Heart left ventricle (tissue), 16 donors: Measurements from ENCODE around the gene PAQR6. TPM values are rescaled to one million over a fixed set of nuclear protein-coding genes. Genes with fewer than 3 reads are reported as not detected.

Experiments
- ATAC-seq, 4 donors: fragments of 200-7000 bp; cut with Tn5 transposase; one replicate each; pipeline ENCODE4 v1.9.1; 2020 to 2022; ENCODE audit warnings: moderate library complexity in 4 of 4, mild to moderate bottlenecking in 3 of 4, moderate number of reproducible peaks in 1 of 4
- DNase-seq, 5 donors: peaks; one replicate each; pipeline ENCODE4 v3.0.0-alpha.2; 2020
- H3K27ac ChIP-seq, 12 donors: fragments of 200-600 bp; sonication (generic) in 4 of 12; one replicate each; pipeline versions ENCODE4 v1.5.0 to v1.8.0; 2016 to 2022; ENCODE audit warnings: mild to moderate bottlenecking in 2 of 12
- H3K27me3 ChIP-seq, 9 donors: fragments of 200-600 bp; sonication (generic) in 2 of 9; one replicate each; pipeline versions ENCODE4 v1.5.1 to v1.8.0; 2016 to 2022; ENCODE audit warnings: mild to moderate bottlenecking in 3 of 9
- H3K36me3 ChIP-seq, 9 donors: fragments of 200-600 bp; sonication (generic) in 2 of 9; one replicate each; pipeline versions ENCODE4 v1.5.0 to v1.8.0; 2018 to 2022; ENCODE audit warnings: mild to moderate bottlenecking in 2 of 9
- H3K4me1 ChIP-seq, 12 donors: fragments of 200-600 bp; sonication (generic) in 4 of 12; one replicate each; pipeline versions ENCODE4 v1.5.0 to v1.8.0; 2016 to 2022; ENCODE audit warnings: mild to moderate bottlenecking in 3 of 12
- H3K4me3 ChIP-seq, 12 donors: fragments of 200-600 bp; sonication (generic) in 4 of 12; one replicate each; pipeline versions ENCODE4 v1.5.0 to v1.8.0; 2017 to 2022; ENCODE audit warnings: mild to moderate bottlenecking in 9 of 12, moderate library complexity in 4 of 12
- H3K9me3 ChIP-seq, 12 donors: fragments of 200-600 bp; sonication (generic) in 4 of 12; one replicate each; pipeline versions ENCODE4 v1.5.0 to v1.8.0; 2016 to 2022; ENCODE audit warnings: mild to moderate bottlenecking in 1 of 12
- POLR2A ChIP-seq, 2 donors: fragments of 450-650 bp; IDR thresholded peaks; one replicate each; pipeline ENCODE4 v1.6.1; 2017; ENCODE audit warnings: antibody characterized with exemption in 2 of 2, mild to moderate bottlenecking in 2 of 2, moderate library complexity in 2 of 2
- WGBS, 4 donors: extraction: QIAGEN DNeasy Blood & Tissue Kit in 2 of 4; methylation state at CpG; one replicate each; pipeline versions ENCODE4 v1.1.5 to v1.1.7; 2013 to 2018; 5-methylcytosine and 5-hydroxymethylcytosine counted together
- intact Hi-C, 10 donors: fragments of 100-400 bp; cut with DNase I; formaldehyde crosslinking; loops; one replicate each; pipeline versions ENCODE4 v1.11.1 to v1.14.2; 2022
- polyA plus RNA-seq, 2 donors: library from polyadenylated mRNA; stranded (reverse); fragments of 200-250 nt; gene quantifications; one replicate each; pipeline ENCODE4 v1.2.3, GENCODE V29; 2013
- total RNA-seq, 9 donors: library from RNA; depleted of rRNA in 2 of 9; stranded (reverse); fragments of >200 nt in 2 of 9; fragmentation: NEBNext Ultra II Directional in 3 of 9; extraction: Animal tissue kit (Norgen Biotek cat#: 25700) in 3 of 9; gene quantifications; one replicate each; pipeline versions ENCODE4 v1.1.0 to v1.2.4, GENCODE V29; 2016 to 2023
- TF ChIP-seq, protein P1 (sequence below), 12 donors: fragments of 200-600 bp; sonication (generic) in 4 of 12; IDR thresholded peaks; one replicate each; pipeline versions ENCODE4 v1.5.0 to v1.8.0; 2018 to 2022; ENCODE audit warnings: antibody characterized with exemption in 12 of 12, mild to moderate bottlenecking in 5 of 12
- donor health status: ischemic (EF 13 %, LVEDD 7.1; RV severe dilation, severe dysfunction).
- donor health status: healthy with polysubstance abuse.
- donor health status: DM: no; HTN: yes; CAD: no.
- donor health status: DM: no; HTN: no; CAD: no.
- donor health status: ischemic (EF 25% LVEDD 6.9; RV normal size, moderate dysfunction).
- donor health status: ischemic (EF 25% LVEDD 5.7; RV mildly dilated, moderate dysfunction).
- donor health status: healthy.
- donor health status: DM: yes; HTN: yes; CAD: no.
- donor health status: ischemic (EF 35%, LVEDD 5.7; RV mildly dilated, moderate dysfunction).
- donor health status: nonischemic (EF 11% LVEDD 7.7; RV severe dilation, severe dysfunction).
- donor health status: DM: yes; HTN: yes; CAD: no.
- donor health status: PGD.
- donor health status: ischemic (EF 29% LVEDD 5.4; RV normal size, mild dysfunction).
- donor health status: nonischemic (EF 23%, LVEDD 6.1; RV moderate dilation, normal function).

The PAQR6 gene
- total and polyA plus RNA-seq, 11 donors: 0.26 to 1.9 (median 0.90) TPM; not detected in 2

GRCh38 chr1:156236164-156236563 lies 11.7 kb downstream of the PAQR6 start:
- no peaks in the 10 kb centered on the region for H3K27me3 ChIP-seq
- TF ChIP-seq, protein P1, sequence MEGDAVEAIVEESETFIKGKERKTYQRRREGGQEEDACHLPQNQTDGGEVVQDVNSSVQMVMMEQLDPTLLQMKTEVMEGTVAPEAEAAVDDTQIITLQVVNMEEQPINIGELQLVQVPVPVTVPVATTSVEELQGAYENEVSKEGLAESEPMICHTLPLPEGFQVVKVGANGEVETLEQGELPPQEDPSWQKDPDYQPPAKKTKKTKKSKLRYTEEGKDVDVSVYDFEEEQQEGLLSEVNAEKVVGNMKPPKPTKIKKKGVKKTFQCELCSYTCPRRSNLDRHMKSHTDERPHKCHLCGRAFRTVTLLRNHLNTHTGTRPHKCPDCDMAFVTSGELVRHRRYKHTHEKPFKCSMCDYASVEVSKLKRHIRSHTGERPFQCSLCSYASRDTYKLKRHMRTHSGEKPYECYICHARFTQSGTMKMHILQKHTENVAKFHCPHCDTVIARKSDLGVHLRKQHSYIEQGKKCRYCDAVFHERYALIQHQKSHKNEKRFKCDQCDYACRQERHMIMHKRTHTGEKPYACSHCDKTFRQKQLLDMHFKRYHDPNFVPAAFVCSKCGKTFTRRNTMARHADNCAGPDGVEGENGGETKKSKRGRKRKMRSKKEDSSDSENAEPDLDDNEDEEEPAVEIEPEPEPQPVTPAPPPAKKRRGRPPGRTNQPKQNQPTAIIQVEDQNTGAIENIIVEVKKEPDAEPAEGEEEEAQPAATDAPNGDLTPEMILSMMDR (IDR thresholded peaks at IDR 0.05): no peak
- no peak for TF ChIP-seq POLR2A (IDR thresholded peaks at IDR 0.05)
- intact Hi-C loops: no loop called here
- H3K9me3 ChIP-seq: no peaks in the 10 kb centered on the region
- H3K4me1 ChIP-seq: no peaks in the 10 kb centered on the region
- no peak overlapping the region for H3K27ac ChIP-seq
- ATAC-seq (peak in 1 of 4 donors; percentile 6), DNase-seq (no peak)
- peaks cover 2 to 90% (median 69%) of the 10 kb centered on the region in 9 donors for H3K36me3 ChIP-seq
- H3K4me3 ChIP-seq: no peak overlapping the region
- WGBS, 4 donors: 87 to 97% (median 95%) methylated on average over 11 to 12 of the region's 12 CpGs

DNA sequence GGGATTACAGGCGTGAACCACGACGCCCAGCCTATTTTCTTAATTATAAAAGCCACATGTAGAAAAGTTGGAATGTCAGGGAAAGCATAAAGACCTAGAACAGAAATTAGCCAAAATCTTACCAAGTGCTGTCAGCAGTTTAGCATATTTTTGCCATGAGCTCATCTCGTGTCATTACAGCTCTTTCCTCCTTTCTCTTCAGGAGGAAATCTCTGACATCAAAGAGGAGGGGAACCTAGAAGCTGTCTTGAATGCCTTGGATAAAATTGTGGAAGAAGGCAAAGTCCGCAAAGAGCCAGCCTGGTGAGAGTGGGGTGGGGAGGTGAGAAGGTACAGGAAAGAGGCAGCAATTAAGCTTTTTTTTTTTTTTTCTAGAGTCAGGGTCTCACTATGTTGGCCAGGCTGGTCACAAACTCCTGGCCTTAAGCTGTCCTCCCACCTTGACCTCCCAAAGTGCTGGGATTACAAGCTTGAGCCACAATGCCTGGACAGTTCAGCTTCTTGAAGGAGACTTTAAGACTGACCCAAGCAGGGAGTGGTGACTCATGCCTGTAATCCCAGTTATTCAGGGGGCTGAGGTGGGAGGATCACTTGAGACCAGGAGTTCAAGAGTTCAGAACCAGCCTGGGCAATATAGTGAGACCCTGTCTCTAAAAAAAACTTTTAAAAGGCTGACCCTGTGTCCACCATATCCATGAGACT lies 14.3 kb downstream of the PAQR6 start:
- H3K36me3 ChIP-seq: peaks cover 2 to 80% (median 66%) of the 10 kb centered on the region in 9 donors
- H3K4me3 ChIP-seq: no peak overlapping the region
- peak in 1 of 5 donors; percentile 2 for DNase-seq
- H3K27ac ChIP-seq: no peak overlapping the region
- TF ChIP-seq, protein P1 (IDR thresholded peaks at IDR 0.05): no peak
- no peak for TF ChIP-seq POLR2A (IDR thresholded peaks at IDR 0.05)
- no peak for ATAC-seq
- WGBS, 4 donors: 70 to 84% (median 78%) methylated on average over 5 of the region's 5 CpGs
- H3K27me3 ChIP-seq: no peaks in the 10 kb centered on the region
- intact Hi-C loops: no loop called here
- no peaks in the 10 kb centered on the region for H3K4me1 ChIP-seq
- H3K9me3 ChIP-seq: no peaks in the 10 kb centered on the region

- intact Hi-C loops: no loop called here
- Histone ChIP-seq H3K27ac (no peak overlapping the region), H3K9me3 (no peaks in the 10 kb centered on the region), H3K4me1 (no peaks in the 10 kb centered on the region), H3K4me3 (no peak overlapping the region), H3K36me3 (peaks cover 0 to 80% (median 64%) of the 10 kb centered on the region in 9 donors), H3K27me3 (no peaks in the 10 kb centered on the region)
- DNase-seq (peak in 1 of 5 donors; percentile 15), ATAC-seq (no peak)
- TF ChIP-seq, protein P1 (IDR thresholded peaks at IDR 0.05): no peak
- no peak for TF ChIP-seq POLR2A (IDR thresholded peaks at IDR 0.05)
- 90 to 93% (median 92%) methylated on average over 12 of the region's 12 CpGs for WGBS, 4 donors
Measured at GRCh38 chr1:156232201-156232894, 15.5 kb downstream of the PAQR6 start.

- Histone ChIP-seq H3K27me3 (no peaks in the 10 kb centered on the region), H3K4me1 (peaks cover 0 to 10% (median 0%) of the 10 kb centered on the region in 12 donors), H3K36me3 (peaks cover 0 to 81% (median 55%) of the 10 kb centered on the region in 9 donors), H3K9me3 (no peaks in the 10 kb centered on the region), H3K4me3 (no peak overlapping the region), H3K27ac (peak overlapping the region in 1 of 12 donors; percentile 26)
- TF ChIP-seq, protein P1 (IDR thresholded peaks at IDR 0.05): no peak
- no peak for TF ChIP-seq POLR2A (IDR thresholded peaks at IDR 0.05)
- ATAC-seq (no peak), DNase-seq (peak in 1 of 5 donors; percentile 1)
- intact Hi-C loops: no loop called here
- WGBS, 4 donors: 89 to 95% (median 89%) methylated on average over 1 of the region's 1 CpG
Measured at GRCh38 chr1:156230473-156230837, 17.4 kb downstream of the PAQR6 start.
